Right ventricle myocardium inferior (tissue), 1 donor: ENCODE measurements around the gene TP53AIP1. TPM values are rescaled to one million over a fixed set of nuclear protein-coding genes. Genes with fewer than 3 reads are reported as not detected.

ENCODE experiments used
- ATAC-seq: fragments of 200-7000 bp; cut with Tn5 transposase; one replicate; pipeline ENCODE4 v1.9.1; 2020; ENCODE audit warnings: mild to moderate bottlenecking, moderate library complexity
- DNase-seq: peaks from one replicate; pipeline ENCODE4 v3.0.0; 2021; ENCODE audit errors: missing footprints
- intact Hi-C: fragments of 100-400 bp; cut with DNase I; formaldehyde crosslinking; loops from one replicate; pipeline ENCODE4 v1.11.0; 2022
- long read RNA-seq: library from polyadenylated mRNA; unstranded; transcript quantifications from one replicate; pipeline ENCODE4 v2.0.0, GENCODE V29; 2021
- total RNA-seq: library from RNA; stranded (reverse); fragmentation: NEBNext Ultra II Directional; extraction: Animal tissue kit (Norgen Biotek cat#: 25700); gene quantifications from one replicate; pipeline ENCODE4 v1.2.1, GENCODE V29; 2021
- donor health status: DM: no; HTN: yes; CAD: no; lungs with severe emphysema.

The TP53AIP1 gene, protein sequence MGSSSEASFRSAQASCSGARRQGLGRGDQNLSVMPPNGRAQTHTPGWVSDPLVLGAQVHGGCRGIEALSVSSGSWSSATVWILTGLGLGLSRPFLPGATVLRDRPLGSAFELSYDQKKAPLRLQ
- total RNA-seq = not detected
- long read RNA-seq = 0 reads

DNA sequence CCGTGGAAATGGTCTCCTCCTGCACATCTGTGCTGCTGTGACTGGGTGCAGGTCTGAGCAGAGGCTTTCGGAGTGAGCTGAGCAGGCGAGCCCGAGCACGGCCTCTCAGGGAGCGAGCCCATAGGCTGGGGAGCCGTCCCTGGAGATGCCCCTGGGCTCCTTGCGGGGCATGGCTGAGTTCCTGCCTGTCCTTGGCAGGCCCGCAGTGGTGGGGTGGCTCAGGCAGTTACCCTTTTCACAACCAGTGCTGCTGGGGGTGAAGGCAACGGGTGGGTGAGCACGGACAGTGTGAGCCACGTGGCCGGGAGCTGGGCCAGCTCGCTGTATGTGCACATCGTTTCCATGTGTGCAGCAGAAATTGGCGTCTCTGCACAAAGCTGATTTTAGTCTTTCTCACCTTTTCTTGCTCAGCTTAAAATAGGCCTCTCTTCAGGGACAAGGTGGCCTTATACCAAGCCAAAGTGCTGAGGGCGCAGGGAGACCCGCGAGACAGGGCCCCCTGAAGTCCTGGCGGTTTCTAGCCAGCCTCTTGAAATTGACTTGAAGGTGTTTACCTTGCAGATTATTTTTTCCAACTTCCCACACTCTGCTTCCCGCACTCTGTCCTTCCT lies at the start of gene TP53AIP1:
TSS of gene TP53AIP1 (minus strand) at position 55 of the 611 bp plus-strand sequence. CDS start 5,053 bp downstream, outside the sequence.
- ATAC-seq = peak; percentile 17
- no peak for DNase-seq
- intact Hi-C loops = no loop called here

GRCh38 chr11:128988242-128988970 lies 45.7 kb upstream of the TP53AIP1 start:
- DNase-seq (no peak), ATAC-seq (no peak)
- intact Hi-C loops = no loop called here

DNA sequence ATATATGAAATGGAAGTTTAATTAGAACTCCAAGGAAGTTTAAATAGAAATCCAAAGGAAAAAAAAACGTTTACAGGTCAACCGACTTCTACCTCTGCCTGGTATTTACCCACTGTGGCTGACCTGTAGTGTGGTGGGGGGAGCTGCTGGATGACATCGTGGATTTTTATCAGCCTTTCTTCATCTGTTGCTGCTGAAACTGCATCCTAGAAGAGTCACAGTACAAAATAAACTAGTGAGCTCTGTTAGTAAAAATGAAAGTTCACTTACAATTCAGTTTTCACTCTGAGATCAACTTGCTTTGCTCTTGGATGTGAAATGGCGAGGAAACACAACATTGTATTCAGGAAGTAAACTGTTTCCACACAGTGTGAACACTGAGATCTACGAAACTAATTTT lies 43.2 kb upstream of the TP53AIP1 start:
- intact Hi-C loops = no loop called here
- ATAC-seq (no peak), DNase-seq (no peak)

DNA sequence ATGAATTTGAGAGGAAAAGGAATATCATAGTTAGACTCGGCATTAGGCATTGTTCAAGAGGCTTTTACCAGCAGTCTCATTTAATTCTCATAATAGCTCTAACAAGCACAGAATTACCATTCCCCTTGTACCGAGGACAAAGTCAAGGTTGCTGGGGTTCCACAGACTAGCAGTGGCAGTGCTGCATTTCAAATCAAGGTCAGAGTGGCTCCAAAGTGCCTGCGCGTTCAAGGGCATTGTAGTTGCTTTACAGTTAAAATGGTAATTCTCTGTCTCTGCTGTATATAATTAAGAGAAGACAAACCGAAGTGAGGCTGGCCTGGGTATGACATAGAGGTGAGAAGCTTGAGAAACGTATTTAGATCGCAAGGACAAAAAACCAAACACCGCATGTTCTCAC lies 40.4 kb upstream of the TP53AIP1 start:
- DNase-seq = no peak
- no peak for ATAC-seq
- intact Hi-C loops = no loop called here

DNA sequence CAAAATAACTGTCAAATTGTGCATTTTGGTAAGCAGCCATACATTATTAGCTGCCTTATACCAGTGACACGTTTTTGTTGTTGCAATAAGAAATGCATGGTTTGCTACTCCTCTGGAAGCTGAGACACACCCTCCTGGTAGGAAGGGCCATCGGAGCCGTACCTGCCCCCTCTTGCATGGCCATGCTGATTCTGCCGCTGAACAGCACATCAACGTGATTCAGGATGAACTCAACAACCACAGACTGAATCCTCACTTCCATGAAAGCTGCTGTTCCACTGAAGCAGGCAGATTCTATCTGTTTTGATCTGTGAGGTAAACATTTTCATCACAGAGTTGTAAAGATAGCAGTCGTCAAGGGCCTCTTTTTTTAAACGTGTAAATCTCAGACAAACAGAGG lies 38.6 kb upstream of the TP53AIP1 start:
- intact Hi-C loops = no loop called here
- ATAC-seq (no peak), DNase-seq (no peak)

- intact Hi-C loops = no loop called here
- ATAC-seq = no peak
Measured at GRCh38 chr11:128970598-128971190, 28.0 kb upstream of the TP53AIP1 start.

GRCh38 chr11:128968916-128969315 lies 26.2 kb upstream of the TP53AIP1 start:
- intact Hi-C loops = no loop called here
- DNase-seq = no peak
- no peak for ATAC-seq

More at GRCh38 chr11:128970598-128971190, 28.0 kb upstream of the TP53AIP1 start:
- DNase-seq = no peak

GRCh38 chr11:128967578-128967977 lies 24.9 kb upstream of the TP53AIP1 start:
- intact Hi-C loops = no loop called here
- DNase-seq = no peak
- no peak for ATAC-seq

- ATAC-seq (no peak), DNase-seq (no peak)
- intact Hi-C loops = no loop called here
Measured at GRCh38 chr11:128965485-128965884, 22.8 kb upstream of the TP53AIP1 start.

DNA sequence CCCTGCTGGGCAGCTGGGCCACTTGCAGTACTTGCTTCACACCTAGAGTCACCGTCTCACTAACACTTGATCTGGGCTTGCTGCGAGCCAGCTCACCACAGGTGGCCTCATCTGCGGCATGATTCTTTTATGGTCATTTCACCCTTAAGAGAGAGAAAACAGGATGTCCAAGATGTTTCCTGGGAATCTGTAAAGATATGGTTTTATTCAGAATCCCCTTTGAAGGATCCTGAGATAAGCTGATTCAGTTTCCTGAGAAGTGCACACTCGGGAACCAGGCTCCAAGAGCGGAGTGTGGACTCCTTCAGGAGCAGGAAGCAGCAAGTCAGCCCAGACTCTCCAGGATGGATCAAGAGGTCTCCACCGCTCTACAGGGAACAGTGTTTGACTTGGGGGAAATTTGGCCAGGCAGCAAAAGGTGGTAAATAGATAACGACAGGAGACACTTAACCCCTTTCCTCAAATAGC lies 21.8 kb upstream of the TP53AIP1 start:
- DNase-seq (no peak), ATAC-seq (no peak)
- intact Hi-C loops = no loop called here

DNA sequence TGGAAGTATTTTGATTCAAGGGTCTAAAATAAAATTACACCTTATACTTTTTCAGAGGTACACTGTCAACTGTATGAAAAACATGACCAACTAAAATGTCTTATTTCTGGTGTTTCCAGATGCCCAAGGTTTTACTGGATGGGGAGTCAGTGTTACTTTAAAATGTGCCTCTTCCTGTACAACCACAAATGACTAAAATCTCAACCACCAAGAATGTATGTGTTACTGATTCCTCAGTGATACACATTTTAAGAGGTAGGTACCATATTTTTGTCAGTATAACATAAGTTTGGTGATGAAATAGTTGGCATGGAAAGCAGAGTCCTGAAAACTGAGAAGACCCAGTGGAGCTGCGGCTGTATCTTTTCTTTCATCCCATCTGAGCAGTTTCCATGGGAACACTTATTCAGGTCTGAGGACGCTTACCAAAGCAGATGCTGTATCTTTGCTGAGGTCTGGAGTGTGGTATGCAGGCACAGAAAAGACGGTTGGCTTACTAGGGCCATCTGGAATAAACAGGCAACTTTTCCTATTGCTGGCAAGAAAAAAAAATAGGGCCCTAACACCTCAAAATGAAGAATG lies 21.2 kb upstream of the TP53AIP1 start:
- DNase-seq = no peak
- no peak for ATAC-seq
- intact Hi-C loops = no loop called here

DNA sequence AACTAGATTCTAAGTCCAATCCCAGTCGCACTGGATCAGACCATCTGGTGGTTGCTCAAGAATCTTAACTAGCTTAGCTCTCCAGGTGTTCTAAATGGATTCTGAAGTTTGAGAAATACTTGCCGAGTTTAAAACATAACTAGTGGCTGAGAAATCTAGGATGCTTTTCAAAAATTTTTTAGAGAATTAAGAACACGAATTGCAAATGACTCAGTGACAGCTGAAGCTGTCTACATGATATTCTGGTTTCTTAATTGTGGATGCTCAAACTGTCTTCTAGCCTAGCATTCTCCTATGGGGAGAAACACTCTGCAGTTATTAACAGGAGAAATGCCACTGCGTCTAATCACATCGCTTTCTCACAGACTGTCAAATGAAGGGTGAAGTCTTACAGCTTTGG lies 20.2 kb upstream of the TP53AIP1 start:
- intact Hi-C loops = no loop called here
- ATAC-seq (no peak), DNase-seq (no peak)

GRCh38 chr11:128961645-128962044 lies 19.0 kb upstream of the TP53AIP1 start:
- intact Hi-C loops = no loop called here
- ATAC-seq (no peak), DNase-seq (no peak)

DNA sequence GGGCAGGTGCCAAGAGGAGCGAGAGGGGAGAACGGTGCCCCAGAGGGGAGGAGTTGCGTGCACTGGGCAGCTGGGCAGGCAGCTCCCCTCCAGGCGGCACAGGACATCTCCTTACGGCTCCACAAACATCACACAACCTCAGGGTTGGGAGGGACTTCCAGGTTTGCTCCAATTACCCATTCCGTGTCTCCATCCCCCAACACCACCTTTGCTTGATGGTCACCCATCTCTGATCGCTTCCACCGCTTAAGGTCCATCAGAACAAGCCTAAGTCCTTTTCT lies 14.5 kb upstream of the TP53AIP1 start:
- no peak for ATAC-seq
- intact Hi-C loops = loop anchor here (10.0 kb wide), 1 partner anchor 922 kb away; no protein-coding TSS in a partner anchor
- no peak for DNase-seq

DNA sequence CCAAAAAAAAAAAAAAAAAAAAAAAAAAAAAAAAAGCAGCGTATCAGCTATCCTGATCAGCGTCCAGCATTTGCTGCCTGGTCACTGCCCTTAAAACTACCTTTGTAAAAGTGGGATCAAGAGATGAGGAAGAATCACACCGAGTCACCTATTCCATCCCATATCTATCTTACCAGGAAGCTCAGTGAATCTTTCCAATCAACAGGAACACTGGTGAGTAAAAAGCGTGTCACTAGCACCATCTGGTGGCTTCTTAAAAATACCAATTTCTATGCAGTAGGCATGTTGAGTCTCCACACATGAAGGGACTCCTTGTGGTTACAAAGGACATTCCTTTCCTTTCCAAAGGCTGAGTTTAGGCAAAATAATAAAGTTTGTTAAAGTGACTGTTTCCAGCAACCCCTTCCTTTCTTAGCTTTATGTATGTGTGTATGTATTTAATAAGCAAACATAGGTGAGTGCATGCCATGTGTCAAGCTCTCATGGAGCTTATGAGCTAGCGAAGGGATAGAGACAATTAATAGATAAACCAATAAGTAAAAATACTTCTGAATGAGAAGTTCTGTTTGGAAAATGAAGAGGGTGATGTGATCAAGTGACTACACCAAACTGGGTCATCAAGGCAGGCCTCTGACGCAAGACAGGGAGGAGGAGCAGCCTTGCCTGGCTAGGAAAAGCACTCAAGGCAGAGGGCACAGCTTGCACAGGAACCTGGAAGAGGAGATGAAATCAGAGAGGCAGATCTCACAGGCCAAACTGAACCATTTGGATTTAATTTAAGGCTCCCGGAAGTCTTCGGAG lies 13.9 kb upstream of the TP53AIP1 start:
- intact Hi-C loops = loop anchor here (1.0 to 10.0 kb wide), 2 partner anchors 72 to 922 kb away; no protein-coding TSS in a partner anchor
- ATAC-seq (peak; percentile 69), DNase-seq (no peak)

DNA sequence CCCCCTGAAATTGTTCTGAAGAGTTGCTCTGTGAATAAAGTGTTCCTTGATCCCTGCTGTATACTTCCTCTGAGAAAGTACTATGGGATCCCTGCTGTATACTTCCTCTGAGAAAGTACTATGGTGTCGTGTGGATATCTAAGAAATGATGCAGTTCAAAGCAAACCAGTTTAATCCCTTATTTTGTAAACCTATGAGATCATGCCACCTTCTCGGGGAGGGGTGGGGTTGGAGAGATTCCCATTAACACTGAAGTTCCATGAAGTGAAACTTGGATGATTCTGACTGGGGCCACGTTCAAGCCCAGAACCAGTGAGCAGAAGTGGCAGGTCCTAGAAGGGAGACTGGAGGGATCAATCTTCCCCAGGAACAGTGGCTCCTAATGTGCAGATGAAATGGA lies 13.0 kb upstream of the TP53AIP1 start:
- no peak for DNase-seq
- ATAC-seq = no peak
- intact Hi-C loops = loop anchor here (1.0 to 10.0 kb wide), 2 partner anchors 71 to 921 kb away; no protein-coding TSS in a partner anchor

GRCh38 chr11:128953151-128953550 lies 10.5 kb upstream of the TP53AIP1 start:
- intact Hi-C loops = loop anchor here (10.0 kb wide), 1 partner anchor 918 kb away; no protein-coding TSS in a partner anchor
- ATAC-seq (no peak), DNase-seq (no peak)

DNA sequence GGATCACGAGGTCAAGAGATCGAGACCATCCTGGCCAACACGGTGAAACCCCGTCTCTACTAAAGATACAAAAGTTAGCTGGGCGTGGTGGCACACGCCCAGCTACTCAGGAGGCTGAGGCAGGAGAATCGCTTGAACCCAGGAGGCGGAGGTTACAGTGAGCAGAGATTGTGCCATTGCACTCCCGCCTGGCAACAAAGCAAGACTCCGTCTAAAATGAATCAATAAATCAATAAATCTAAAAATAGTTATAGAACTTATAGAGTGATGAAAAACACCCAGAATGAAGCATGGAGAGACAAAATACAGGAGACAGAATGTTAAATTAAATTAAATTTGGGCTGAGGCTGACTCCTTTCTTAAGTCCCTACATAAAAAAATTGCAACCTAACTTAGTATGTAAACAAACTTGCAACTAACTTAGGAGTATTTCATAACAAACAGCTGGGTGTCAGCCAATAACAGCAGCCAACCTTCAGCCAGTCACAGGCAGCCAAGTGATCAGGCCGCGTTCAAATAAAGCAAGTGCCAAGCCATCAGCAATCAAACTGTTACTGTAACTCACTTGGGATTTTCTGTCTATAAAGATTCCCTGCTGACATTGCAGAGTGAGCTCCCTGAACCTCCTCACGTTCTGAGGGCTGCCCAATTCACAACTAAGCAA lies 7.3 kb upstream of the TP53AIP1 start:
- intact Hi-C loops = loop anchor here (10.0 kb wide), 1 partner anchor 915 kb away; no protein-coding TSS in a partner anchor
- no peak for ATAC-seq
- no peak for DNase-seq
